Left lobe of liver (tissue), 2 donors: Measurements from ENCODE around the gene NCOR1. TPM values are rescaled to one million over a fixed set of nuclear protein-coding genes. Genes with fewer than 3 reads are reported as not detected.

Experiments used
- ATAC-seq: fragments of 200-7000 bp; cut with Tn5 transposase; one replicate; pipeline ENCODE4 v1.9.1; 2020; ENCODE audit warnings: mild to moderate bottlenecking, moderate library complexity
- DNase-seq: peaks from one replicate; pipeline ENCODE4 v3.0.0-alpha.2; 2020; ENCODE audit warnings: low spot score
- total RNA-seq: library from RNA; stranded (reverse); gene quantifications from one replicate; pipeline ENCODE4 v1.2.1, GENCODE V29; 2021
- donor health status: DM: no; HTN: no; CAD: no; lungs with moderate emphysema.
- donor health status: DM: no; HTN: yes; CAD: no.

NCOR1 gene
- total RNA-seq, 1 donor from 2014 or later, result 58.1 TPM

- no peak for ATAC-seq
Measured at GRCh38 chr17:15981646-15982580, 233.4 kb downstream of the NCOR1 start.

GRCh38 chr17:15981208-15981607 is 234.1 kb downstream of the NCOR1 start:
- DNase-seq (no peak), ATAC-seq (no peak)

More at GRCh38 chr17:15981646-15982580, 233.4 kb downstream of the NCOR1 start:
- DNase-seq, result no peak

Other genes with a start within 250 kb of the NCOR1 start
- 9.8 TPM for gene ZSWIM7, start 215.8 kb downstream of the NCOR1 start, total RNA-seq
- gene TTC19, start 215.7 kb downstream of the NCOR1 start, total RNA-seq, result 23.6 TPM
- gene PIGL, start 1.7 kb upstream of the NCOR1 start, total RNA-seq, result 18.5 TPM
- 22.8 TPM for gene CENPV, start 137.9 kb upstream of the NCOR1 start, total RNA-seq
- gene UBB, start 165.6 kb upstream of the NCOR1 start, total RNA-seq, result 1,692 TPM
- 3.1 TPM for gene TRPV2, start 200.0 kb upstream of the NCOR1 start, total RNA-seq